GM06990 (cell line): ENCODE data around the gene SCAMP5.

Experiments used
- DNase-seq: peaks from one replicate; pipeline ENCODE4 v3.0.0-alpha.2; 2011; ENCODE audit not compliant: insufficient read length; ENCODE audit errors: extremely low read depth
- H3K27me3 ChIP-seq: replicated peaks from 2 replicates; pipeline ENCODE4 v1.6.0; 2011; ENCODE audit warnings: low read length; ENCODE audit not compliant: control insufficient read depth, insufficient read depth
- H3K36me3 ChIP-seq: 2 replicates; pipeline ENCODE4 v1.5.1; 2011; ENCODE audit warnings: low read length; ENCODE audit not compliant: control insufficient read depth, insufficient read depth
- H3K4me3 ChIP-seq: replicated peaks from 2 replicates; pipeline ENCODE4 v1.5.1; 2011; ENCODE audit warnings: low read depth, mild to moderate bottlenecking, control low read depth, low read length
- TF ChIP-seq, protein P1 (sequence below): IDR thresholded peaks from 2 replicates; pipeline ENCODE4 v1.5.1; 2011; ENCODE audit warnings: low read length, control low read depth, mild to moderate bottlenecking, inconsistent platforms; ENCODE audit not compliant: insufficient read depth, poor library complexity, severe bottlenecking

Gene SCAMP5

DNA sequence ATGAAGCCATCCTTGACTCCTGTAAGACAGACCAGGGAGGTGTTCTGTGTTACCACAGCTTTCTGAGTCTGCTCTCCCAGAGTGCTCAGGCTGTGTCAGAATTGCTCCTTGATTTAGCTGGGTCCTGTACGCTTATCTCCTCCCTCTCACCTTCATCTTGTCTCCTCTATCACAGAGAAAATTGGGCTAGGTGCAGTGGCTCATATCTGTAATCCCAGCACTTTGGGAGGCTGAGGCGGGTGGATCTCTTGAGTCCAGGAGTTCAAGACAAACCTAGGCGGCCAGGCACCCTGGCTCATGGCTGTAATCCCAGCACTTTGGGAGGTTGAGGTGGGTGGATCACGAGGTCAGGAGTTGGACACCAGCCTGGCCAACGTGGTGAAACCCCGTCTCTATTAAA lies 5.9 kb downstream of the SCAMP5 start:
- DNase-seq, result no peak
- TF ChIP-seq, protein P1, sequence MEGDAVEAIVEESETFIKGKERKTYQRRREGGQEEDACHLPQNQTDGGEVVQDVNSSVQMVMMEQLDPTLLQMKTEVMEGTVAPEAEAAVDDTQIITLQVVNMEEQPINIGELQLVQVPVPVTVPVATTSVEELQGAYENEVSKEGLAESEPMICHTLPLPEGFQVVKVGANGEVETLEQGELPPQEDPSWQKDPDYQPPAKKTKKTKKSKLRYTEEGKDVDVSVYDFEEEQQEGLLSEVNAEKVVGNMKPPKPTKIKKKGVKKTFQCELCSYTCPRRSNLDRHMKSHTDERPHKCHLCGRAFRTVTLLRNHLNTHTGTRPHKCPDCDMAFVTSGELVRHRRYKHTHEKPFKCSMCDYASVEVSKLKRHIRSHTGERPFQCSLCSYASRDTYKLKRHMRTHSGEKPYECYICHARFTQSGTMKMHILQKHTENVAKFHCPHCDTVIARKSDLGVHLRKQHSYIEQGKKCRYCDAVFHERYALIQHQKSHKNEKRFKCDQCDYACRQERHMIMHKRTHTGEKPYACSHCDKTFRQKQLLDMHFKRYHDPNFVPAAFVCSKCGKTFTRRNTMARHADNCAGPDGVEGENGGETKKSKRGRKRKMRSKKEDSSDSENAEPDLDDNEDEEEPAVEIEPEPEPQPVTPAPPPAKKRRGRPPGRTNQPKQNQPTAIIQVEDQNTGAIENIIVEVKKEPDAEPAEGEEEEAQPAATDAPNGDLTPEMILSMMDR, result no peak
- no peak overlapping the region for H3K4me3 ChIP-seq
- H3K27me3 ChIP-seq, result no peaks in the 10 kb centered on the region; the same call in none of the 2 replicates
- H3K36me3 ChIP-seq, result no peaks in the 10 kb centered on the region

- DNase-seq, result no peak
- Histone ChIP-seq H3K36me3 (no peaks in the 10 kb centered on the region), H3K4me3 (no peak overlapping the region), H3K27me3 (no peaks in the 10 kb centered on the region; the same call in none of the 2 replicates)
- TF ChIP-seq, protein P1, result no peak
These were observed 7.0 kb downstream of the SCAMP5 start for GRCh38 chr15:75002398-75002797.

DNA sequence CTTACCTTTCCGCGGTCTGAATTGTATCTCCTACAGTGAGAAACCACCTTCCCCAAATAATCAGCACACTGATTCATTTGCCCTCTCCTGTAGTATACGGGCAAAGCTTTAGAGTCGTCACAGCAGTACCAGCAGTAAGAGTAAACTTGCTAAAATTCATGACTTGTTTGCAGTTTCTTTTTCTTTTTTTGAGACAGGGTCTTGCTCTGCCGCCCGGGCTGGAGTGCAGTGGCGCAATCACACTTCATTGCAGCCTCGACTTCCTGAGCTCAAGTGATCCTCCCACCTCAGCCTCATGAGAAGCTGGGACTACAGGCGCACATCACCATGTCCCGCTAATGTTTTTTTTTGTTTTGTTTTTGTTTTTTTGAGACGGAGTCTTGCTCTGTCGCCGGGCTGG lies 11.9 kb downstream of the SCAMP5 start:
- no peak for DNase-seq
- Histone ChIP-seq H3K4me3 (peak overlapping the region; percentile 43), H3K36me3 (no peaks in the 10 kb centered on the region), H3K27me3 (no peaks in the 10 kb centered on the region)
- TF ChIP-seq, protein P1, result no peak

DNA sequence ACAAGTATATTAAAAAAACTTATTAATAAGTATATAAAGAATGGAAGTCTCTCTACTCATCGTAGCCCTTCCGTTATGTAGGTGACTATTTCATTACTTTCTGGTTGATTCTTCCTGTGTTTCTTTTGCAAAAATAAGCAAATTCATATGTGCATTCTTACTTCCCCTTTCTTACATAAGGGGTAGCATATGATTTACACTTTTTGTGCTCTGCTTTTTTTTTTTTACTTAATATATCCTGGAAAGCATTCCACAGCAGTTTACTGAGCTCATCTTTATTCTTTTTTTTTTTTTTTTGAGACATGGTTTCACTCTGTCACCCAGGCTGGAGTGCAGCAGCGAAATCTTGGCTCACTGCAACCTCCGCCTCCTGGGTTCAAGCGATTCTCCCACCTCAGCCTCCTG lies 12.9 kb downstream of the SCAMP5 start:
- H3K27me3 ChIP-seq, result no peaks in the 10 kb centered on the region
- TF ChIP-seq, protein P1, result no peak
- peak; percentile 72 for DNase-seq
- no peaks in the 10 kb centered on the region; the same call in 1 of the 2 replicates for H3K36me3 ChIP-seq
- peak overlapping the region; percentile 38 for H3K4me3 ChIP-seq

DNA sequence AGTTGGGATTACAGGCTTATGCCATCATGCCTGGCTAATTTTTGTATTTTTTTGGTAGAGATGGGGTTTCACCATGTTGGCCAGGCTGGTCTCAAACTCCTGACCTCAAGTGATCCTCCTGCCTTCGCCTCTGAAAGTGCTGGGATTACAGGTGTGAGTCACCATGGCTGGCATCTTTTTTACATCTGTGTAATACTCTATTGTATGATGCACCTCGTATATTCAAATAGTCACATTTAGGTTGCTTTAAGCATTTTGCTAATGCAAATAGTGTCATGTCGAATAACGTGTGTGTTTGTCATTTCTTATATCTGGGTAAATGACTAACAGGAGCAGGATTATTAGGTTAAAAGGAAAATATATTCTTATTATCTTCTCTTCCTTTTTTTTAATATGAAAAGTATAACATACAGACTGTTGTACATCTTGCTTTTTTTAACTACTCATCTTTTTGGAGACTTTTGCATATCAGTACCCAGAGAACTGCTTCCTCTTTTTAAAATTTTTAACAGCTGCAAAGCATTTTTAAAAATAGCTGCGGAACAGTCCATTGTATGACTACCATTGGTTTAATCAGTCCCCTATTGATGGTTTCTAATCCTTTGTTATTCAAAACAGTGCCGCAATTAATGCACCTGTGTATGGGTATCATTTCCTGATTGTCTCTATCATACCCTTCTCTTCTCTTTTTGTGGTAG lies 13.4 kb downstream of the SCAMP5 start:
- Histone ChIP-seq H3K27me3 (no peaks in the 10 kb centered on the region), H3K36me3 (no peaks in the 10 kb centered on the region; the same call in none of the 2 replicates), H3K4me3 (peak overlapping the region; percentile 38)
- peak; percentile 78 for DNase-seq
- TF ChIP-seq, protein P1, result no peak
